ENCODE data around the gene ARHGAP42.

GRCh38 chr11:100774859-100775258 lies 87.8 kb downstream of the ARHGAP42 start:
- TF ChIP-seq CTCF (IDR thresholded peaks at IDR 0.05; ENCODE audit: insufficient read depth, low read length, poor library complexity, severe bottlenecking) (no peak), EZH2phosphoT487 (conservative IDR thresholded peaks at IDR 0.05; ENCODE audit: low read length) (no peak)

All from SU-DHL-6 (cell line).